IPS-18a (cell line): ENCODE results near the gene BEST4.
"Not testable (repeated sequence)": the region's sequence is repeated elsewhere in the genome, so short reads cannot be mapped to it uniquely, and the experiment has no call there.

Experiments
- H3K27ac ChIP-seq: one replicate; pipeline ENCODE4 v1.5.1; 2013; ENCODE audit warnings: low read length
- H3K27me3 ChIP-seq: one replicate; pipeline ENCODE4 v1.6.1; 2013; ENCODE audit warnings: mild to moderate bottlenecking, low read length; ENCODE audit not compliant: control insufficient read depth, insufficient read depth
- H3K36me3 ChIP-seq: one replicate; pipeline ENCODE4 v1.6.1; 2013; ENCODE audit warnings: low read depth, low read length; ENCODE audit not compliant: control insufficient read depth
- H3K4me1 ChIP-seq: one replicate; pipeline ENCODE4 v1.6.1; 2013; ENCODE audit warnings: low read depth, low read length; ENCODE audit not compliant: control insufficient read depth
- H3K4me3 ChIP-seq: one replicate; pipeline ENCODE4 v1.5.1; 2013; ENCODE audit warnings: low read length
- H3K9ac ChIP-seq: one replicate; pipeline ENCODE4 v1.6.1; 2013; ENCODE audit warnings: mild to moderate bottlenecking, low read length, moderate library complexity
- H3K9me3 ChIP-seq: one replicate; pipeline ENCODE4 v1.6.1; 2013; ENCODE audit warnings: low read depth, low read length; ENCODE audit not compliant: control insufficient read depth

Gene BEST4

DNA sequence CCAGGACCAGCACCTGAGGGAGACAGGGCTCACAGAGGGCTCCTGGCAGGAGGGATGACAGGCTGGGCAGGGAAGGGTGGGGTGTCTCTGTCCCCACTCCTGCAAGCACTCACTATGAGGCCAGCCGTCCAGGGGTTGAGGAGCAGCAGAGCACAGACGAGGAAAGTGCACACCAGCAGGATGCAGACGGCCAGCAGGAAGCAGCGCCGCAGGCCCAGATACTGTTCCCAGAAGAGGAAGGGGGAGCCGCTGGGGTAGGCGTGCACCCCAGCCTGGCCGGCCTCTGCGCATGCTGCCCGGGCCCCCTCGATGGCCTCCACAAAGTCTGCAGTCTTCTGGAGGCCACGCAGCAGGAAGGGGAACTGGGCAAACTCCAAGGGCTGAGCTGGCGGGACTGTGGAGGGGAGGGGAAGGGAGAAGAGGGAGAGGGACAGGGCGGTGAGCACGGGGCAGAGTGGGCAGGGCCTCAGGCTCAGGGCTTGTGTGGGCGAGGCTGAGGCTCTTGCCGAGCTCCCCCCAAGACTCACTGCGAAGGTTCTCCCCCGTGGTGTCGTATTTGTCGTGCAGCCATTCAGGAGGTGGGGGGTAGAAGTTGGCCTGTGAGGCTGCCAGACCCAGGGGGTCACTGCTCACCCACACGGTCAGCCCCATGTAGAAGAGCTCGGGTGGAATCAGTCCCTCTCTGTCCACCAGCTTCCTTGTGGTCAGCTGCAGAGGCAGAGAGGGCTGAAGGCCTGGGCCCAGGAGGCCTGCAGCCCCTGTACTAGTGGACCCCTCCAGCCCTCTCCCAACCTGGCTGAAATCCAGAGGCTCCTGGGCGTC, 38.6 kb upstream of the BEST4 start:
- Histone ChIP-seq H3K9me3 (no peaks in the 10 kb centered on the region), H3K27ac (no peak overlapping the region), H3K9ac (no peak overlapping the region), H3K4me3 (no peak overlapping the region), H3K36me3 (no peaks in the 10 kb centered on the region), H3K4me1 (peaks cover 4% of the 10 kb centered on the region), H3K27me3 (no peaks in the 10 kb centered on the region)

DNA sequence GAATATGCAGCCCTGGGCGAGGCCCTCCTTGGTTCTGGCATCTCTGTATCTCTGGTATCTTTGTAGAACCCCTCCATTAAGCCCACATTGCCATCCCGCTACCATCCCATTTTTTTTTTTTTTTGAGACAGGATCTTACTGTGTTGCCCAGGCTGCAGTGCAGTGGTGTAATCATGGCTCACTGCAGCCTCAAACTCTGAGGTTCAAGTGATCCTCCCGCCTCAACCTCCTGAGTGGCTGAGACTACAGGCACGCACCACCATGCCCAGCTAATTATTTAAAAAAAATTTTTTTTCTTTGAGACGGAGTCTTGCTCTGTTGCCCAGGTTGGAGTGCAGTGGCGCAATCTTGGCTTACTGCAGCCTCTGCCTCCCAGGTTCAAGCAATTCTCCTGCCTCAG, 36.4 kb upstream of the BEST4 start:
- not testable (repeated sequence) for H3K9me3 ChIP-seq, H3K9ac ChIP-seq, H3K36me3 ChIP-seq, H3K4me3 ChIP-seq, H3K27ac ChIP-seq, H3K27me3 ChIP-seq, H3K4me1 ChIP-seq

DNA sequence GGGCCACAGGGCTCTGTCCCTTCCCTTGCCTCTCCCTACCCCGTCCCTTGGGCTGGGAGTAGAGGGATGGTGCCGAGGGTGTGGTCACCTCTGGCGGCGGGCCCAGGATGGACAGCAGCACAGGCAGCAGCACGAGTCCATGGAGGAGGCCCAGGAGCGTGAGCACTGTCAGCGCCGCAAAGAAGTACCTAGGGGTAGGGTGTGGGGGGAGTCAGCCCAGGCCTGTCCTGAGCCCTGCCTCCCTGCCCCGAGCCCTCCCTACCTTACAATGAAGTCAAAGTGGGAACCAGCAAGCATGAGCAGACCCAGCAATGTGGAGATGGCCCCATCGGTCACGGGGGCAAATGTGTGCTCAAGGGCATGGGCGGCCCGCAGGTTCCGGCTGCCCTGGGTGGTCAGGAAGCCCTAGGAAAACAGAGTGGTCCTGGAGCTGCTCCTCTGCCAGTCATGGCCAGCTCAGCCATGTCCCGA, 35.0 kb upstream of the BEST4 start:
- H3K36me3 ChIP-seq, result no peaks in the 10 kb centered on the region
- H3K4me1 ChIP-seq, result peaks cover 6% of the 10 kb centered on the region
- H3K4me3 ChIP-seq, result no peak overlapping the region
- H3K9me3 ChIP-seq, result no peaks in the 10 kb centered on the region
- no peak overlapping the region for H3K9ac ChIP-seq
- H3K27ac ChIP-seq, result no peak overlapping the region
- no peaks in the 10 kb centered on the region for H3K27me3 ChIP-seq

DNA sequence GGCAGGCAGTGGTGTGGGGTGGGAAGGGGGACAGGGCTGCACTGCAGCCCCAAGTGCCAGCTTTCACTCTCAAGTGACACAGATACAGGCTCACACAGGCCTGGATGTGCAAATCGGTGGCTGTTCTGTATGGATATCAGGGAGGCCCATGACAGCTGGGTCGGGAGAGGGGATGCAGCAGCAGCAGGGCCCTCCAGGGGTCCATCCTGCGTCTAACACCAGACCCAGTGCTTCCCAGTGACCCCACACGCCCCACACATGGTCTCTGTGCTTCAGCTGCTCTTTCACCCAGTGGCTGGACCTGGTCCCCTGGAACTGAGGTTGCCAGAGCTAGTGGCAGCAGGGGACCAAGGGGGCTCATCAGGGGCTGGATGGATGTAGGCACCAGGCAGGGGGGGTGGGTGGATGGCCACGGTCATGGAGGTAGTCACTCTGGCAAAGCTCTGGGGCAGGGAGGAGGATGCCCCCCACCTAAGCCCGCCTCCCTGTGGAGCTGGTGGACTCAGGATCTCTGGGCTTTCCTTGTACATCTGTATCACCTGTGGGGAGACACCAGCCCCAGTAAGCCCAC, 34.2 kb upstream of the BEST4 start:
- Histone ChIP-seq H3K4me3 (no peak overlapping the region), H3K9me3 (no peaks in the 10 kb centered on the region), H3K9ac (no peak overlapping the region), H3K4me1 (peaks cover 6% of the 10 kb centered on the region), H3K27ac (no peak overlapping the region), H3K36me3 (no peaks in the 10 kb centered on the region), H3K27me3 (no peaks in the 10 kb centered on the region)

DNA sequence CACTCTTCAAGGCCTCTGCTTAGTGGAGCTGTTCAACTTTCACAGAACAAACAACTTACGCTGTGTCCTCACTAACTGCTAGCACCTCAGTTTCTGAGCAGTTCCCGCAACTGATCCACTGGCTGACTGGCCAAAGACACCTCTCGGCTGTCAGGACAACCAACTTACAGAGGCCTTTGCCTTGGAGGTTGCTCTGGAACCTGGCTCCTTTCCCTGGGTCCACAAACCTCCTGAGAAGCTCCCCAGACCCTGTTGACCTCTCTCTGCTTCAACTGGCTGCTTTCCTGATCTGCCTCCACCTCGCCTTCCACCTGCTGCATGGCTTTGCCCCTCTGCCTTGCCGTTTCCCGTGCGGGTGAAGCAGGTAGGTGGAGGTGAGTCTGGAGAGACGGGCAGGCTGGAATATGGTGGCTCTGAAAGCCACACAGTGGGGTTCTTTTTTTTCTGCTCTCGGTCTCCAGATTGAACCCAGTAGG, 33.3 kb upstream of the BEST4 start:
- H3K9me3 ChIP-seq, result no peaks in the 10 kb centered on the region
- no peak overlapping the region for H3K27ac ChIP-seq
- no peaks in the 10 kb centered on the region for H3K36me3 ChIP-seq
- peaks cover 6% of the 10 kb centered on the region for H3K4me1 ChIP-seq
- H3K27me3 ChIP-seq, result no peaks in the 10 kb centered on the region
- no peak overlapping the region for H3K9ac ChIP-seq
- H3K4me3 ChIP-seq, result no peak overlapping the region

DNA sequence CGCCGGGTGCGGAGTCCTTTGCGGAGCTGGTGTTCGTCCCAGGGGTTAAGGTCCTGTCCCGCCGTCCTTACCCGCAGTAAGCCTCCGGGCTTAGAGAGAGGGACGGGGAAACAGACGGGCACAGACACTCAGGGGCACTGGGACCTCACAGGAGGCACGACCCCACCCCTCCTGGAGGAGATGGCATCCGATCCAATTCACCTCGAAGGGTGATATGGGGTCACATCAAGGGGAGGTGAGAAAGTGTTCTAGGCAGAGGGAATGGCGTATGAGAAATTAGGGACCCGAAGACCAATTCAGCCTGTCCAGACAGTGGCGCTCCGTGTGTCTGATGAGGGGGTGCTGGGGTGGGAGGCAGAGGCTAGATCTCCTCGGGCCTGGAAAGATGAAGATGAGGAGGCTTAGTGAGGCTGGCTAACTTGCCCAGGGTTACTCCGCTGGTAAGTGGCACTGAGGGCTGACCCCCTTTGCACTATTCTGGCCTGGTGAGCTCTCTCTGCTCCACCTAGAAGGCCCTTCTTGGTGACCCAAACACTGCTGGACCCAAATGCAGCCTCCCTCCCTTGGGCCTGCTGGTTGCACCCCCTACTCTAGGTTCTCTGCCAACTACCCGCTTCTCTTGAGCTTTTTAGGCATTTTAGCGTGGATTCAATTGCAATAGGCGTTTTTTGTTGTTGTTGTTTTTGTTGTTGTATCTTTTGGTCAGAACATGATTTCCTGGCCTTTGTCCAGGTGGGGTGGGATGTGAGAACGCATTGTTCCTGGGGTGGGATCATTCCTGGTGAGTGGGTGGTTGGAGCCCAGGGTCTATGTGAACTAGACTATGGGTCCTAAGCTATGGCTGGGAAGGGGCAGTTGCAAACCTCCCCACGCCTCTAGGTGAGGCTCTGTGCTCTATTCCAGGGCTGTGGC, 32.6 kb upstream of the BEST4 start:
- Histone ChIP-seq H3K36me3 (no peaks in the 10 kb centered on the region), H3K9ac (peak overlapping the region; percentile 97), H3K9me3 (no peaks in the 10 kb centered on the region), H3K4me3 (peak overlapping the region; percentile 60), H3K27me3 (no peaks in the 10 kb centered on the region), H3K27ac (peak overlapping the region; percentile 100), H3K4me1 (peaks cover 6% of the 10 kb centered on the region)

DNA sequence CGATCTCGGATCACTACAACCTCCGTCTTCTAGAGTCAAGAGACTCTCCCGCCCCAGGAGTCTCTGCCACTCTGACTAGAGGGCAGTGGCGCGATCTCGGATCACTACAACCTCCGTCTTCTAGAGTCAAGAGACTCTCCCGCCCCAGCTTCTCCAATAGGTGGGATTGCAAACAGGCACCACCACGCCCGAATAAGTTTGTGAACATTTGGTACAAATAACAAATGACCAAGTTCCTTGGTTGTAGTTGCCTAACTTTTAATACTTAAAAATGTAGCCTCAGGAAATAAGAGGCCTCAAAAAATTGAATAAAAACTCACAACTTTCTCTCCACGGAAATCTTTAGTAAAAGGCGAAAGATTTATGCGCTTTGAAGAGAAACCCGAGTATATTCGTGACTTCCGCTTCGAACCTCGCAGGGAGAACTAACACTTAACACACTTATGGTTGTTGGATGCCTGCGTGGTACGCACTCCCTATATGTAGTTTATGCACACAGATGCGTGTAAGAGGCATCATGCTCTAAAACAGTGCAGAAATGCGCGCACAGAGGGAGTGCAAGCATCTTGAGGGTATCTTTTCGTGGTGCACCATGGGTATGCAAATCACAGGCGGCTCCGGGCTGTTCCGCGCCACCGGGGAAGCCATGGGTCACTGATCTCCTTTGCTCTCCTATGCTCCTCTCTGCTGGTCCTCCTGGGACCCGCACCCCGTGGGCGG, 31.8 kb upstream of the BEST4 start:
- Histone ChIP-seq H3K27ac (peak overlapping the region; percentile 100), H3K4me1 (peaks cover 6% of the 10 kb centered on the region), H3K4me3 (peak overlapping the region; percentile 60), H3K27me3 (no peaks in the 10 kb centered on the region), H3K9me3 (no peaks in the 10 kb centered on the region), H3K36me3 (no peaks in the 10 kb centered on the region), H3K9ac (peak overlapping the region; percentile 97)

DNA sequence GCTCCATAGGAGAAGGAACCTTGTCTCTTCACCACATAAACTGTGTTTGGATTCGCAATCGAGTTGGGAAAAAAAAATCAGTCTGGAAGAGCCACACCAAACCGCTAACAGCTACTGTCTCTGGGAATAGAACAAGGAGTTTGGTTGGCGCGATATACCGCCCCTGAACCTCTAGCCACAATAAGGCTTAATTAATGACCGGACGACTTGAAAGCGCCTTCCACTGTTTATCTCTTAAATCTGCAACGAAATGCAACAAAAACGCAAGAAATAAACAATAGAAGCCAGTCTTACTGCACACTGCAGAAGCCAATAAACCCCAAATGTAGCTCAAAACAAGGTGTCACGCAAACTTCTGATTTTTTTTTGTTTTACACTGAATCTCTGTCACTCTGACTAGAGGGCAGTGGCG, 31.2 kb upstream of the BEST4 start:
- Histone ChIP-seq H3K27ac (peak overlapping the region; percentile 29), H3K27me3 (no peaks in the 10 kb centered on the region), H3K4me1 (peaks cover 6% of the 10 kb centered on the region), H3K36me3 (no peaks in the 10 kb centered on the region), H3K4me3 (peak overlapping the region; percentile 60), H3K9me3 (no peaks in the 10 kb centered on the region), H3K9ac (no peak overlapping the region)

DNA sequence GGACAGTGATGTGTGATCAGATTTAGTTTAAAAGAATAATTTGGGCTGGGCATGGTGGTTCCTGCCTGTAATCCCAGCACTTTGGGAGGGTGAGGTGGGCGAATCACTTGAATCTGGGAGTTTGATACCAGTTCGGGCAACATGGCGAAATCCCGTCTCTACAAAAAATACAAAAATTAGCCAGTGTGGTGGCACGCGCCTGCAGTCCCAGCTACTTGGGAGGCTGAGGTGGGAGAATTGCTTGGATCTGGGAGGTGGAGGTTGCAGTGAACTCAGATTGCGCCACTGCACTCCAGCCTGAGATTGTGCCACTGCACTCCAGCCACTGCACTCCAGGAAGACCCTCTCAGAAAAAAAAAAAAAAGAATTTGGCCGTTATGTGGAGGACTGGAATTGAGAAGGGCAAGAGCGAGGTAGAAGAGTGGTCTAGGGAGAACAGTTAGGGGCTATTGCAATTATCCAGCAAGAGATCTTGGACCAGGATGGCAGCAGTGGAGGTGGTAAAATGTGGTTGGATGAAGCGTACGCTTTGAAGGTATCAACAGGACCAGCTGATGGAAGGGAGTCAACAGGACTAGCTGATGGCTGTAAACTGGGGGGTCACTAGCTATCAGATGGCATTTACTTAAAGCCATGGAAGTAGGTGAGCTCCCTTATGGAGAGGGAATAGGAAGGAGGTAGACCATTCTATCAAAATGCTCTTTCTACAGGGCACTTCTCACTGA, 30.0 kb upstream of the BEST4 start:
- H3K36me3 ChIP-seq, result no peaks in the 10 kb centered on the region
- no peak overlapping the region for H3K9ac ChIP-seq
- no peaks in the 10 kb centered on the region for H3K27me3 ChIP-seq
- H3K4me1 ChIP-seq, result peaks cover 6% of the 10 kb centered on the region
- no peaks in the 10 kb centered on the region for H3K9me3 ChIP-seq
- H3K4me3 ChIP-seq, result no peak overlapping the region
- H3K27ac ChIP-seq, result no peak overlapping the region

DNA sequence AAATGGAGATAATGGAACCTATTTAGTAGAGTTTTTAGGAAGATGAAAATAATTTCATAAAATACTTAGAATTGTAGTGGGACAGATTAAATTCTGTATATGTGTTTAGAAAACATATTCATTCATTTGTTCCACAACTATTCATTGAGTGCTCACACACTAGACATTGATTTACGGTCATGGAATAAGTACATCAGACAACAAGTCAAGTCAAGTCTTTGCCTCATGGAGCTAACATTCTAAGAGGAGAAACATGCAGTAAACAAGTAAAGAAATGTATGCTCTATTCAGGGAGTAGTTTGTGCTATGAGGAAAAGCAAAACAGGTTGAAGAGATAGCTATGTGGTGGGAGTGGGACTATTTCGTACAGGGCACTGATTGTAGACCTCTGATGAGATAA, 29.3 kb upstream of the BEST4 start:
- Histone ChIP-seq H3K4me3 (no peak overlapping the region), H3K4me1 (peaks cover 6% of the 10 kb centered on the region), H3K27me3 (no peaks in the 10 kb centered on the region), H3K27ac (no peak overlapping the region), H3K9ac (no peak overlapping the region), H3K36me3 (no peaks in the 10 kb centered on the region), H3K9me3 (no peaks in the 10 kb centered on the region)
